A549 (cell line): ENCODE measurements around the gene SCAMP1. TPM values are rescaled to one million over a fixed set of nuclear protein-coding genes. Genes with fewer than 3 reads are reported as not detected.

Experiments used
- ATAC-seq, 2 experiments: fragments of 200-7000 bp in 1 of 2; fragments of >200 bp in 1 of 2; cut with Nextera tagmentation in 1 of 2; cut with Tn5 transposase in 1 of 2; 3 replicates each; pipeline versions ENCODE4 v1.8.0 to v1.9.1; 2018 to 2020; ENCODE audit warnings: mild to moderate bottlenecking in 1 of 2, moderate library complexity in 1 of 2
- CTCF ChIA-PET: fragments of 300-600 bp; sonication (Branson Sonifier 250); formaldehyde crosslinking; extraction: SDS; loops from one replicate; lab custom pipeline; 2021; ENCODE audit warnings: antibody characterized with exemption, inconsistent platforms; lab: Yijun Ruan, JAX
- POLR2A ChIA-PET: fragments of 350-600 bp; formaldehyde crosslinking; extraction: SDS; loops from one replicate; lab custom pipeline; 2021; ENCODE audit warnings: antibody characterized with exemption, inconsistent platforms; lab: Yijun Ruan, JAX
- DNase-seq, 2 experiments: peaks; one replicate each; pipeline versions ENCODE4 v3.0.0 to v3.0.0-alpha.2; 2011 to 2016; ENCODE audit warnings: low read depth in 1 of 2, low spot score in 1 of 2
- FAIRE-seq: peaks from 2 replicates; lab custom pipeline; 2011; peaks lifted over from hg19 to GRCh38; lab: Jason Lieb, UNC
- H3K27ac ChIP-seq, 2 experiments: fragments of >200 bp; sonication (Bioruptor Twin); formaldehyde crosslinking; 3 replicates each; pipeline ENCODE4 v1.5.1; 2016 to 2017
- H3K4me1 ChIP-seq: fragments of >200 bp; sonication (Bioruptor Twin); formaldehyde crosslinking; 3 replicates; pipeline ENCODE4 v1.6.1; 2016
- H3K4me2 ChIP-seq: fragments of >200 bp; sonication (Bioruptor Twin); formaldehyde crosslinking; 3 replicates; pipeline ENCODE4 v1.6.1; 2016
- H3K4me3 ChIP-seq: fragments of >200 bp; sonication (Bioruptor Twin); formaldehyde crosslinking; 3 replicates; pipeline ENCODE4 v1.5.1; 2016
- H3K9me3 ChIP-seq: fragments of >200 bp; sonication (Bioruptor Twin); formaldehyde crosslinking; 3 replicates; pipeline ENCODE4 v1.6.1; 2016
- BHLHE40 ChIP-seq: IDR thresholded peaks from 2 replicates; pipeline ENCODE4 v1.6.1; 2012; ENCODE audit warnings: low read depth, low read length, inconsistent platforms
- CBX8 ChIP-seq: fragments of 200-600 bp; sonication (generic); IDR thresholded peaks from 2 replicates; pipeline ENCODE4 v1.6.1; 2016
- CEBPB ChIP-seq, 2 experiments: fragments of >200 bp in 1 of 2; sonication (Bioruptor Twin) in 1 of 2; formaldehyde crosslinking in 1 of 2; IDR thresholded peaks; 2 replicates each; pipeline ENCODE4 v1.6.1; 2012 to 2016
- CHD2 ChIP-seq: fragments of 150-350 bp; IDR thresholded peaks from 2 replicates; pipeline ENCODE4 v1.6.1; 2014; ENCODE audit warnings: low read length; ENCODE audit not compliant: partially characterized antibody
- CTCF ChIP-seq: fragments of >200 bp; sonication (Bioruptor Twin); formaldehyde crosslinking; IDR thresholded peaks from 3 replicates; pipeline ENCODE4 v1.5.1; 2016
- EP300 ChIP-seq, 2 experiments: fragments of >200 bp; sonication (Bioruptor Twin); formaldehyde crosslinking; IDR thresholded peaks; 2 replicates in 1 of 2; 3 replicates in 1 of 2; pipeline ENCODE4 v1.6.1; 2016 to 2017
- ESRRA ChIP-seq: fragments of 150-350 bp; IDR thresholded peaks from 2 replicates; pipeline ENCODE4 v1.6.1; 2014; ENCODE audit warnings: mild to moderate bottlenecking, low read length, borderline replicate concordance
- FOSB ChIP-seq: fragments of 250-450 bp; sonication (Bioruptor Pico); IDR thresholded peaks from 2 replicates; pipeline ENCODE4 v1.5.0; 2020; ENCODE audit warnings: mild to moderate bottlenecking, moderate library complexity
- FOSL2 ChIP-seq, 2 experiments: fragments of 450-650 bp in 1 of 2; fragments of >200 bp in 1 of 2; sonication (Bioruptor Twin) in 1 of 2; formaldehyde crosslinking; IDR thresholded peaks; 2 replicates each; pipeline versions ENCODE4 v1.5.0 to v1.6.1; 2016 to 2020; ENCODE audit warnings: mild to moderate bottlenecking in 1 of 2, moderate library complexity in 1 of 2
- GATA3 ChIP-seq: IDR thresholded peaks from 2 replicates; pipeline ENCODE4 v1.6.1; 2012; ENCODE audit warnings: borderline replicate concordance
- HDAC2 ChIP-seq: fragments of 200-600 bp; sonication (generic); IDR thresholded peaks from 2 replicates; pipeline ENCODE4 v1.6.1; 2016
- JUNB ChIP-seq: fragments of >200 bp; sonication (Bioruptor Twin); formaldehyde crosslinking; IDR thresholded peaks from 2 replicates; pipeline ENCODE4 v1.6.1; 2016
- KDM1A ChIP-seq: fragments of 200-600 bp; sonication (generic); IDR thresholded peaks from 2 replicates; pipeline ENCODE4 v1.6.1; 2016; ENCODE audit warnings: low read depth, mild to moderate bottlenecking
- MAX ChIP-seq: IDR thresholded peaks from 2 replicates; pipeline ENCODE4 v1.6.1; 2012
- MAZ ChIP-seq: fragments of 150-350 bp; IDR thresholded peaks from 2 replicates; pipeline ENCODE4 v1.6.1; 2014; ENCODE audit warnings: antibody characterized with exemption, low read depth, low read length, borderline replicate concordance
- MYC ChIP-seq: IDR thresholded peaks from 2 replicates; pipeline ENCODE4 v1.6.1; 2012; ENCODE audit warnings: mild to moderate bottlenecking, inconsistent platforms, low read length, improper control_type of control experiment, borderline replicate concordance
- NFE2L2 ChIP-seq: fragments of 150-350 bp; conservative IDR thresholded peaks from 2 replicates; pipeline ENCODE4 v1.6.1; 2014; ENCODE audit warnings: low read length
- NR3C1 ChIP-seq: fragments of >200 bp; sonication (Bioruptor Twin); formaldehyde crosslinking; IDR thresholded peaks from 3 replicates; pipeline ENCODE4 v1.6.1; 2017
- PHF8 ChIP-seq: fragments of 200-600 bp; sonication (generic); IDR thresholded peaks from 2 replicates; pipeline ENCODE4 v1.6.1; 2016; ENCODE audit warnings: low read depth, mild to moderate bottlenecking, antibody characterized with exemption, moderate library complexity, borderline replicate concordance
- RARB ChIP-seq: fragments of 250-450 bp; sonication (Bioruptor Pico); IDR thresholded peaks from 2 replicates; pipeline ENCODE4 v1.8.0; 2021; ENCODE audit warnings: mild to moderate bottlenecking, moderate library complexity
- RFX5 ChIP-seq: fragments of 450-650 bp; IDR thresholded peaks from 2 replicates; pipeline ENCODE4 v1.7.1; 2014; ENCODE audit warnings: antibody characterized with exemption, mild to moderate bottlenecking, moderate library complexity
- RNF2 ChIP-seq: fragments of 200-600 bp; sonication (generic); IDR thresholded peaks from 2 replicates; pipeline ENCODE4 v1.6.1; 2016; ENCODE audit warnings: low read depth, mild to moderate bottlenecking, antibody characterized with exemption, moderate library complexity, borderline replicate concordance
- SMC3 ChIP-seq: fragments of >200 bp; sonication (Bioruptor Twin); formaldehyde crosslinking; IDR thresholded peaks from 3 replicates; pipeline ENCODE4 v1.6.1; 2018; ENCODE audit warnings: inconsistent platforms
- TFCP2L1 ChIP-seq: fragments of 250-450 bp; sonication (Bioruptor Pico); IDR thresholded peaks from 2 replicates; pipeline ENCODE4 v1.5.0; 2021; ENCODE audit warnings: mild to moderate bottlenecking
- TP53 ChIP-seq: fragments of 250-450 bp; sonication (Bioruptor Pico); IDR thresholded peaks from 2 replicates; pipeline ENCODE4 v1.5.0; 2021; ENCODE audit warnings: mild to moderate bottlenecking, moderate library complexity
- ZFP36 ChIP-seq: fragments of 450-650 bp; IDR thresholded peaks from 2 replicates; pipeline ENCODE4 v1.6.1; 2014; ENCODE audit warnings: borderline replicate concordance; ENCODE audit not compliant: partially characterized antibody
- ZSCAN20 ChIP-seq: fragments of 250-450 bp; sonication (Bioruptor Pico); IDR thresholded peaks from 2 replicates; pipeline ENCODE4 v1.8.0; 2022; ENCODE audit warnings: mild to moderate bottlenecking, moderate library complexity
- WGBS: methylation state at CpG from one replicate; pipeline ENCODE4 v1.1.6; 2017; ENCODE audit errors: missing lambda C conversion rate; 5-methylcytosine and 5-hydroxymethylcytosine counted together
- polyA plus RNA-seq, 4 experiments: library from polyadenylated mRNA; depleted of rRNA in 3 of 4; stranded (reverse); fragments of >200 nt; fragmentation: RNase III in 1 of 4; extraction: RNeasy Plus Mini Kit Qiagen cat#74134 plus additional on column Dnase treatment in 1 of 4; gene quantifications; 2 replicates in 3 of 4; 3 replicates in 1 of 4; pipeline ENCODE4 v1.2.3, GENCODE V29; 2011 to 2017
- TF ChIP-seq, protein P1 (sequence below): IDR thresholded peaks from 2 replicates; pipeline ENCODE4 v1.6.1; 2012; ENCODE audit warnings: low read depth, borderline replicate concordance
- TF ChIP-seq, protein P2 (sequence below): IDR thresholded peaks from 2 replicates; pipeline ENCODE4 v1.6.1; 2012

SCAMP1 gene
- polyA plus RNA-seq, 2 of the 4 experiments (the other 2 are of a cell fraction): 23.8 to 42.2 TPM

GRCh38 chr5:78492224-78492623 lies 131.8 kb downstream of the SCAMP1 start:
- H3K4me1 ChIP-seq: peaks cover 23% of the 10 kb centered on the region
- POLR2A ChIA-PET: no interaction called here

GRCh38 chr5:78492650-78493049 lies 132.2 kb downstream of the SCAMP1 start:
- no peak for TF ChIP-seq SMC3
- no peak for TF ChIP-seq MAX
- TF ChIP-seq, all 56 proteins: peak for 0
- WGBS: 98% methylated on average over 7 of the region's 7 CpGs
- Histone ChIP-seq H3K9me3 (no peaks in the 10 kb centered on the region), H3K4me1 (peaks cover 23% of the 10 kb centered on the region), H3K4me3 (no peak overlapping the region), H3K4me2 (no peak overlapping the region), H3K27ac (peak overlapping the region in 1 of 2 experiments; percentile 12; a peak in 1 of 6 replicates)
- ChIA-PET CTCF (interaction anchor here (1.4 to 1.5 kb wide), 2 partner anchors 25 to 42 kb away, joined by 3 to 6 read pairs; no protein-coding TSS in a partner anchor), POLR2A (no interaction called here)
- FAIRE-seq: no peak
- no peak for DNase-seq
- ATAC-seq: no peak

More at GRCh38 chr5:78492224-78492623, 131.8 kb downstream of the SCAMP1 start:
- FAIRE-seq (no peak), ATAC-seq (no peak), DNase-seq (no peak)
- WGBS: 89% methylated on average over 2 of the region's 2 CpGs
- Histone ChIP-seq H3K4me3 (no peak overlapping the region), H3K4me2 (no peak overlapping the region), H3K27ac (peak overlapping the region in 1 of 2 experiments; percentile 12; a peak in 1 of 6 replicates), H3K9me3 (no peaks in the 10 kb centered on the region)
- TF ChIP-seq RNF2: no peak
- TF ChIP-seq PHF8: no peak
- no peak for TF ChIP-seq ZSCAN20 (CRISPR knock-in tag)
- no peak for TF ChIP-seq MAZ
- no peak for TF ChIP-seq FOSB (CRISPR knock-in tag)
- TF ChIP-seq GATA3: no peak
- TF ChIP-seq TP53 (CRISPR knock-in tag): no peak
- TF ChIP-seq NFE2L2: no peak
- no peak for TF ChIP-seq ZFP36
- no peak for TF ChIP-seq TFCP2L1
- TF ChIP-seq EP300 (IDR thresholded peaks at IDR 0.05): no peak
- CTCF ChIA-PET: interaction anchor here (1.4 to 1.5 kb wide), 2 partner anchors 24 to 42 kb away, joined by 3 to 6 read pairs; no protein-coding TSS in a partner anchor

- no peak overlapping the region for H3K4me3 ChIP-seq
- no peak for DNase-seq
- 95% methylated on average over 6 of the region's 6 CpGs for WGBS
- TF ChIP-seq, protein P1, sequence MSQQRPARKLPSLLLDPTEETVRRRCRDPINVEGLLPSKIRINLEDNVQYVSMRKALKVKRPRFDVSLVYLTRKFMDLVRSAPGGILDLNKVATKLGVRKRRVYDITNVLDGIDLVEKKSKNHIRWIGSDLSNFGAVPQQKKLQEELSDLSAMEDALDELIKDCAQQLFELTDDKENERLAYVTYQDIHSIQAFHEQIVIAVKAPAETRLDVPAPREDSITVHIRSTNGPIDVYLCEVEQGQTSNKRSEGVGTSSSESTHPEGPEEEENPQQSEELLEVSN: no peak
- TF ChIP-seq EP300 (IDR thresholded peaks at IDR 0.05) (no peak), MAZ (no peak), HDAC2 (no peak), RARB (no peak), ESRRA (no peak), GATA3 (no peak), CHD2 (no peak), CEBPB (IDR thresholded peaks at IDR 0.05) (no peak), CBX8 (no peak), RNF2 (no peak), JUNB (no peak), KDM1A (no peak), CTCF (no peak), NR3C1 (no peak), MYC (no peak), BHLHE40 (no peak), RFX5 (no peak), FOSL2 (IDR thresholded peaks at IDR 0.05) (no peak), FOSL2 (CRISPR knock-in tag; IDR thresholded peaks at IDR 0.05) (no peak)
- TF ChIP-seq, protein P2, sequence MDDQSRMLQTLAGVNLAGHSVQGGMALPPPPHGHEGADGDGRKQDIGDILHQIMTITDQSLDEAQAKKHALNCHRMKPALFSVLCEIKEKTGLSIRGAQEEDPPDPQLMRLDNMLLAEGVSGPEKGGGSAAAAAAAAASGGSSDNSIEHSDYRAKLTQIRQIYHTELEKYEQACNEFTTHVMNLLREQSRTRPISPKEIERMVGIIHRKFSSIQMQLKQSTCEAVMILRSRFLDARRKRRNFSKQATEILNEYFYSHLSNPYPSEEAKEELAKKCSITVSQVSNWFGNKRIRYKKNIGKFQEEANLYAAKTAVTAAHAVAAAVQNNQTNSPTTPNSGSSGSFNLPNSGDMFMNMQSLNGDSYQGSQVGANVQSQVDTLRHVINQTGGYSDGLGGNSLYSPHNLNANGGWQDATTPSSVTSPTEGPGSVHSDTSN: no peak
- no peaks in the 10 kb centered on the region for H3K9me3 ChIP-seq
- H3K27ac ChIP-seq: no peak overlapping the region
- no peak overlapping the region for H3K4me2 ChIP-seq
- POLR2A ChIA-PET: no interaction called here
- ATAC-seq: no peak
- peaks cover 21% of the 10 kb centered on the region for H3K4me1 ChIP-seq
- FAIRE-seq: no peak
- CTCF ChIA-PET: interaction anchor here (0.8 to 2.7 kb wide), 3 partner anchors 13 to 38 kb away, joined by 3 to 9 read pairs (median 5); no protein-coding TSS in a partner anchor
Measured at GRCh38 chr5:78495800-78496199, 135.4 kb downstream of the SCAMP1 start.
